Liver (tissue), 9 donors: Measurements from ENCODE around the gene DLAT. TPM values are rescaled to one million over a fixed set of nuclear protein-coding genes. Genes with fewer than 3 reads are reported as not detected.

Source experiments
- DNase-seq: peaks from one replicate; pipeline ENCODE4 v3.0.0-alpha.2; 2017; ENCODE audit warnings: low spot score
- H3K27ac ChIP-seq, 2 donors: one replicate each; pipeline ENCODE4 v1.7.0; 2013; ENCODE audit warnings: inconsistent platforms in 2 of 2, low read length in 2 of 2, control low read depth in 1 of 2, low read depth in 1 of 2, mild to moderate bottlenecking in 1 of 2
- H3K27me3 ChIP-seq, 4 donors: one replicate each; pipeline versions ENCODE4 v1.6.1 to v1.7.0; 2013; ENCODE audit warnings: low read length in 3 of 4, inconsistent platforms in 1 of 4, mild to moderate bottlenecking in 1 of 4, moderate library complexity in 1 of 4; ENCODE audit not compliant: control insufficient read depth in 4 of 4, insufficient read depth in 4 of 4
- H3K36me3 ChIP-seq, 4 donors: one replicate each; pipeline versions ENCODE4 v1.6.1 to v1.7.0; 2013; ENCODE audit warnings: low read length in 3 of 4, mild to moderate bottlenecking in 3 of 4, low read depth in 1 of 4, moderate library complexity in 1 of 4; ENCODE audit not compliant: control insufficient read depth in 4 of 4, insufficient read depth in 3 of 4
- H3K4me1 ChIP-seq, 4 donors: one replicate each; pipeline versions ENCODE4 v1.6.1 to v1.7.0; 2013; ENCODE audit warnings: low read length in 3 of 4, mild to moderate bottlenecking in 3 of 4, moderate library complexity in 1 of 4; ENCODE audit not compliant: control insufficient read depth in 4 of 4, insufficient read depth in 4 of 4
- H3K4me3 ChIP-seq, 3 donors: one replicate each; pipeline versions ENCODE4 v1.6.1 to v1.7.0; 2013; ENCODE audit warnings: low read length in 3 of 3, control low read depth in 1 of 3, low read depth in 1 of 3, mild to moderate bottlenecking in 1 of 3
- H3K9ac ChIP-seq, 2 donors: one replicate each; pipeline ENCODE4 v1.7.0; 2013; ENCODE audit warnings: low read length in 2 of 2, mild to moderate bottlenecking in 2 of 2, moderate library complexity in 2 of 2, control low read depth in 1 of 2, low read depth in 1 of 2
- H3K9me3 ChIP-seq, 4 donors: one replicate each; pipeline versions ENCODE4 v1.6.1 to v1.7.0; 2013; ENCODE audit warnings: low read length in 3 of 4; ENCODE audit not compliant: control insufficient read depth in 4 of 4
- EGR1 ChIP-seq, 2 donors: IDR thresholded peaks; 2 replicates each; pipeline ENCODE4 v1.6.1; 2016 to 2018; ENCODE audit warnings: antibody characterized with exemption in 2 of 2, low read depth in 2 of 2
- FOXA1 ChIP-seq: IDR thresholded peaks from 2 replicates; pipeline ENCODE4 v1.6.1; 2016; ENCODE audit warnings: antibody characterized with exemption
- FOXA2 ChIP-seq: IDR thresholded peaks from 2 replicates; pipeline ENCODE4 v1.6.1; 2016; ENCODE audit warnings: antibody characterized with exemption
- HNF4A ChIP-seq, 2 donors: conservative IDR thresholded peaks; 2 replicates each; pipeline ENCODE4 v1.6.1; 2016; ENCODE audit warnings: antibody characterized with exemption in 2 of 2, mild to moderate bottlenecking in 2 of 2
- HNF4G ChIP-seq: IDR thresholded peaks from 2 replicates; pipeline ENCODE4 v1.6.1; 2016; ENCODE audit warnings: antibody characterized with exemption
- JUND ChIP-seq, 2 donors: IDR thresholded peaks; 2 replicates each; pipeline ENCODE4 v1.6.1; 2016; ENCODE audit warnings: antibody characterized with exemption in 2 of 2
- NR2F2 ChIP-seq: IDR thresholded peaks from 2 replicates; pipeline ENCODE4 v1.6.1; 2016; ENCODE audit warnings: antibody characterized with exemption
- RAD21 ChIP-seq, 2 donors: IDR thresholded peaks; 2 replicates each; pipeline ENCODE4 v1.6.1; 2016; ENCODE audit warnings: antibody characterized with exemption in 2 of 2, mild to moderate bottlenecking in 2 of 2
- RXRA ChIP-seq, 2 donors: IDR thresholded peaks; 2 replicates each; pipeline ENCODE4 v1.6.1; 2017 to 2018; ENCODE audit warnings: antibody characterized with exemption in 2 of 2, mild to moderate bottlenecking in 1 of 2
- SP1 ChIP-seq: IDR thresholded peaks from 2 replicates; pipeline ENCODE4 v1.6.1; 2018; ENCODE audit warnings: antibody characterized with exemption, mild to moderate bottlenecking
- TAF1 ChIP-seq: conservative IDR thresholded peaks from 2 replicates; pipeline ENCODE4 v1.6.1; 2016; ENCODE audit warnings: antibody characterized with exemption, mild to moderate bottlenecking
- YY1 ChIP-seq: IDR thresholded peaks from 2 replicates; pipeline ENCODE4 v1.6.1; 2016; ENCODE audit warnings: antibody characterized with exemption, mild to moderate bottlenecking
- WGBS: extraction: QIAGEN DNeasy Blood & Tissue Kit; methylation state at CpG from one replicate; pipeline ENCODE4 v1.1.7; 2013; 5-methylcytosine and 5-hydroxymethylcytosine counted together
- polyA plus RNA-seq, 2 donors: library from polyadenylated mRNA; stranded (reverse) in 1 of 2; unstranded in 1 of 2; fragments of 200-250 nt in 1 of 2; fragments of >200 nt in 1 of 2; fragmentation: Nextera tagmentation in 1 of 2; extraction: Ambion mirVana in 1 of 2; gene quantifications; one replicate each; pipeline versions ENCODE4 v1.2.1 to v1.2.3, GENCODE V29; 2013 to 2015
- total RNA-seq, 2 donors: library from RNA; depleted of rRNA; stranded (reverse); fragments of >200 nt; gene quantifications; one replicate each; pipeline ENCODE4 v1.2.3, GENCODE V29; 2014
- TF ChIP-seq, protein P1 (sequence below): IDR thresholded peaks from 2 replicates; pipeline ENCODE4 v1.6.1; 2016; ENCODE audit warnings: antibody characterized with exemption
- TF ChIP-seq, protein P2 (sequence below): IDR thresholded peaks from 2 replicates; pipeline ENCODE4 v1.6.1; 2016; ENCODE audit warnings: antibody characterized with exemption, mild to moderate bottlenecking
- TF ChIP-seq, protein P3 (sequence below): IDR thresholded peaks from 2 replicates; pipeline ENCODE4 v1.6.1; 2016; ENCODE audit warnings: antibody characterized with exemption
- donor health status: healthy.
- donor health status: healthy.
- donor health status: healthy.
- donor health status: healthy.
- donor health status: healthy.

Gene DLAT
- total and polyA plus RNA-seq, 4 donors = 8.8 to 16.3 (median 13.2) TPM

DNA sequence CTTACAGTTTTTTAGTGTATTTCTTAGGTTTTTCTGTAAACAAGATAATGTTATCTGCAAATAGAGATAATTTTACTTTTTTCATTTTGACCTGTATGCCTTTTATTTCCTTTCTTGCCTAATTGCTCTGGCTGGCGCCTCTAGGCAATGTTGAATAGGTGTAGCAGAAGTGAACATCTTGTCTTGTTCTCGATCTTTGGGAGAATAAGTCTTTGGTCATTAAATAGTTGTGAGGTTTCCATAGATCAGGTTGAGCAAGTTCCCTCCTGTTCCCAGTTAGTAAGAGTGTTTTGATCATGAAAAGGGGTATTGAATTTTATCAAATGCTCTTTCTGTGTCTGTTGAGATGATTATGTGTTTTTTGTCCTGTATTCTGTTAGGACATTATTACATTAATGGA is 24.6 kb downstream of the DLAT start:
- Histone ChIP-seq H3K4me3 (no peak overlapping the region), H3K36me3 (peaks cover 8 to 56% (median 46%) of the 10 kb centered on the region in 4 donors), H3K27ac (no peak overlapping the region), H3K9me3 (no peaks in the 10 kb centered on the region), H3K27me3 (no peaks in the 10 kb centered on the region), H3K9ac (no peak overlapping the region), H3K4me1 (no peaks in the 10 kb centered on the region)
- 50% methylated on average over 2 of the region's 2 CpGs for whole genome bisulfite sequencing
- DNase-seq = no peak
- TF ChIP-seq FOXA2 = no peak
- TF ChIP-seq SP1 = no peak
- no peak for TF ChIP-seq NR2F2

DNA sequence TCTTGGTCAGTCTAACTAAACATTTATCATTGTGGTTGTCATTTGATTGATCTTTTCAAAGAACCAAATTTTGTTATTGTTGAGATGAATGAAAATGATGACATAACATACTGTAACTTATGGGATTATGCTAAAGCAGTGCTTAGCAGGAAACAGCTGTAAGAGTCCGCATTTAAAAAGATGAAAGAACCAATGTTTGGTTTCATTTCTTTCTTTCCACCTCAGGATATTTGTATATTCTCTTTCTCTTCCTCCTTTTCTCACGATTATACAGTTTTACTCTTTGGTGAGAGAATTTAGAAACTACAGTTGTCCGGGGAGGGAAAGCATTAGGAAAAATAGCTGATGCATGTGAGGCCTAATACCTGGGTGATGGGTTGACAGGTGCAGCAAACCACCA is 25.5 kb downstream of the DLAT start:
- no peak overlapping the region for H3K4me3 ChIP-seq
- DNase-seq = no peak
- H3K27me3 ChIP-seq = no peaks in the 10 kb centered on the region
- H3K9me3 ChIP-seq = no peaks in the 10 kb centered on the region
- H3K27ac ChIP-seq = no peak overlapping the region
- H3K9ac ChIP-seq = no peak overlapping the region
- TF ChIP-seq JUND (IDR thresholded peaks at IDR 0.05) = no peak
- 88% methylated on average over 3 of the region's 3 CpGs for WGBS
- peaks cover 8 to 50% (median 39%) of the 10 kb centered on the region in 4 donors for H3K36me3 ChIP-seq
- H3K4me1 ChIP-seq = no peaks in the 10 kb centered on the region

DNA sequence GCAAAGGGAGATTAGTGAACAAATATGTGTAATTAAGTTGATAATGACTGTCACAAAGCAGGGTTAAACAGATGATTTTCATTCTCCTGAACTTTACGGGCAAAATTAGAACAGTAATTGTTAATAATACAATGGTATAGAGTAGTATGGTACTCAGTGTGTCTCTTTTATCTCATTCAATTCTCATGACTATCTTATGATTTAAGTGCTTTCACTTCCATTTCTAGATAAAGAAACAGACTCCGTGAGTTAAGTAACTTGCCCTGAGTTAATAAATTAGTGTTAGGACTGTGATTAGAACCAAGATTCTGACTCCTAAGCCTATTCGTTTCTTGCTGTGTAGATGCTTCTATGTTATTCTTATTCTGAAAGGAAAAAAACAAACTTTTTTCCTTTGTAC is 26.6 kb downstream of the DLAT start:
- peaks cover 8 to 45% (median 37%) of the 10 kb centered on the region in 4 donors for H3K36me3 ChIP-seq
- WGBS = 88% methylated on average over 3 of the region's 3 CpGs

DNA sequence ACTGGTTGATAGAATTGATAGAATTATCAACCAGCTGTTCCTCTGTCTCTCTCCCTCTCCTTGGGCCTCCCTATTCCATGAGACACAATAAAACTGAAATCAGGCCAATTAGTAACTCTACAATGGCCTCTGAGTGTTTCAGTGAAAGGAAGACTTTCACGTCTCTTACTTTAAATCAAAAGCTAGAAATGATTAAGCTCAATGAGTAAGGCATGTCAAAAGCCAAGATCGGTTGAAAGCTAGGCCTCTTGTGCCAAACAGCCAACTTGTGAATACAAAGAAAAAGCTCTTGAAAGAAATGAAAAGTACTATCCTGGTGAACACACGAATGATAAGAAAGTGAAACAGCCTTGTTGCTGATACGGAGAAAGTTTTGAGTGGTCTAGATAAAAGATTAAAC is 32.0 kb downstream of the DLAT start:
- WGBS = 89% methylated on average over 4 of the region's 4 CpGs
- Histone ChIP-seq H3K27ac (no peak overlapping the region), H3K9me3 (no peaks in the 10 kb centered on the region), H3K36me3 (peaks cover 7 to 45% (median 32%) of the 10 kb centered on the region in 4 donors), H3K4me1 (no peaks in the 10 kb centered on the region), H3K27me3 (no peaks in the 10 kb centered on the region), H3K4me3 (no peak overlapping the region), H3K9ac (no peak overlapping the region)
- no peak for DNase-seq
- no peak for TF ChIP-seq FOXA2
- TF ChIP-seq SP1 = no peak
- TF ChIP-seq, protein P1, sequence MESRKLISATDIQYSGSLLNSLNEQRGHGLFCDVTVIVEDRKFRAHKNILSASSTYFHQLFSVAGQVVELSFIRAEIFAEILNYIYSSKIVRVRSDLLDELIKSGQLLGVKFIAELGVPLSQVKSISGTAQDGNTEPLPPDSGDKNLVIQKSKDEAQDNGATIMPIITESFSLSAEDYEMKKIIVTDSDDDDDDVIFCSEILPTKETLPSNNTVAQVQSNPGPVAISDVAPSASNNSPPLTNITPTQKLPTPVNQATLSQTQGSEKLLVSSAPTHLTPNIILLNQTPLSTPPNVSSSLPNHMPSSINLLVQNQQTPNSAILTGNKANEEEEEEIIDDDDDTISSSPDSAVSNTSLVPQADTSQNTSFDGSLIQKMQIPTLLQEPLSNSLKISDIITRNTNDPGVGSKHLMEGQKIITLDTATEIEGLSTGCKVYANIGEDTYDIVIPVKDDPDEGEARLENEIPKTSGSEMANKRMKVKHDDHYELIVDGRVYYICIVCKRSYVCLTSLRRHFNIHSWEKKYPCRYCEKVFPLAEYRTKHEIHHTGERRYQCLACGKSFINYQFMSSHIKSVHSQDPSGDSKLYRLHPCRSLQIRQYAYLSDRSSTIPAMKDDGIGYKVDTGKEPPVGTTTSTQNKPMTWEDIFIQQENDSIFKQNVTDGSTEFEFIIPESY = no peak
- no peak for TF ChIP-seq RAD21 (IDR thresholded peaks at IDR 0.05)
- TF ChIP-seq HNF4G = no peak
- TF ChIP-seq, protein P2, sequence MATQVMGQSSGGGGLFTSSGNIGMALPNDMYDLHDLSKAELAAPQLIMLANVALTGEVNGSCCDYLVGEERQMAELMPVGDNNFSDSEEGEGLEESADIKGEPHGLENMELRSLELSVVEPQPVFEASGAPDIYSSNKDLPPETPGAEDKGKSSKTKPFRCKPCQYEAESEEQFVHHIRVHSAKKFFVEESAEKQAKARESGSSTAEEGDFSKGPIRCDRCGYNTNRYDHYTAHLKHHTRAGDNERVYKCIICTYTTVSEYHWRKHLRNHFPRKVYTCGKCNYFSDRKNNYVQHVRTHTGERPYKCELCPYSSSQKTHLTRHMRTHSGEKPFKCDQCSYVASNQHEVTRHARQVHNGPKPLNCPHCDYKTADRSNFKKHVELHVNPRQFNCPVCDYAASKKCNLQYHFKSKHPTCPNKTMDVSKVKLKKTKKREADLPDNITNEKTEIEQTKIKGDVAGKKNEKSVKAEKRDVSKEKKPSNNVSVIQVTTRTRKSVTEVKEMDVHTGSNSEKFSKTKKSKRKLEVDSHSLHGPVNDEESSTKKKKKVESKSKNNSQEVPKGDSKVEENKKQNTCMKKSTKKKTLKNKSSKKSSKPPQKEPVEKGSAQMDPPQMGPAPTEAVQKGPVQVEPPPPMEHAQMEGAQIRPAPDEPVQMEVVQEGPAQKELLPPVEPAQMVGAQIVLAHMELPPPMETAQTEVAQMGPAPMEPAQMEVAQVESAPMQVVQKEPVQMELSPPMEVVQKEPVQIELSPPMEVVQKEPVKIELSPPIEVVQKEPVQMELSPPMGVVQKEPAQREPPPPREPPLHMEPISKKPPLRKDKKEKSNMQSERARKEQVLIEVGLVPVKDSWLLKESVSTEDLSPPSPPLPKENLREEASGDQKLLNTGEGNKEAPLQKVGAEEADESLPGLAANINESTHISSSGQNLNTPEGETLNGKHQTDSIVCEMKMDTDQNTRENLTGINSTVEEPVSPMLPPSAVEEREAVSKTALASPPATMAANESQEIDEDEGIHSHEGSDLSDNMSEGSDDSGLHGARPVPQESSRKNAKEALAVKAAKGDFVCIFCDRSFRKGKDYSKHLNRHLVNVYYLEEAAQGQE = no peak
- TF ChIP-seq JUND (IDR thresholded peaks at IDR 0.05) = no peak
- TF ChIP-seq TAF1 = no peak
- no peak for TF ChIP-seq EGR1 (IDR thresholded peaks at IDR 0.05; ENCODE audit: low read depth in 2 of 2)
- no peak for TF ChIP-seq NR2F2
- TF ChIP-seq FOXA1 = no peak
- TF ChIP-seq, protein P3, sequence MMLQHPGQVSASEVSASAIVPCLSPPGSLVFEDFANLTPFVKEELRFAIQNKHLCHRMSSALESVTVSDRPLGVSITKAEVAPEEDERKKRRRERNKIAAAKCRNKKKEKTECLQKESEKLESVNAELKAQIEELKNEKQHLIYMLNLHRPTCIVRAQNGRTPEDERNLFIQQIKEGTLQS = no peak
- TF ChIP-seq YY1 = no peak

More for the DNA sequence above, 26.6 kb downstream of the DLAT start:
- DNase-seq = no peak
- Histone ChIP-seq H3K27me3 (no peaks in the 10 kb centered on the region), H3K27ac (no peak overlapping the region), H3K4me1 (no peaks in the 10 kb centered on the region), H3K9me3 (no peaks in the 10 kb centered on the region), H3K4me3 (no peak overlapping the region), H3K9ac (no peak overlapping the region)
- no peak for TF ChIP-seq FOXA2
- TF ChIP-seq HNF4A (conservative IDR thresholded peaks at IDR 0.05) = no peak
- no peak for TF ChIP-seq RXRA (IDR thresholded peaks at IDR 0.05)
- TF ChIP-seq, protein P1 = no peak
- TF ChIP-seq, protein P3 = no peak
- TF ChIP-seq SP1 = no peak
- no peak for TF ChIP-seq TAF1
